ENCODE data around the gene STK40. TPM values are rescaled to one million over a fixed set of nuclear protein-coding genes. Genes with fewer than 3 reads are reported as not detected.
A peak's percentile ranks its signal among the peaks of the same experiment; 100 is the strongest.

STK40 gene
- total and polyA plus RNA-seq, 9 of the 15 experiments (the other 6 are each of a cell fraction or from before 2014, with no cell fraction given), result 0.69 to 94.3 (median 39.1) TPM

GRCh38 chr1:36372617-36373016 lies 13.1 kb downstream of the STK40 start (continued):
- TF ChIP-seq KAT2B (IDR thresholded peaks at IDR 0.05; ENCODE audit: low read depth, low read length), result no peak
- TF ChIP-seq VEZF1 (CRISPR knock-in tag; IDR thresholded peaks at IDR 0.05), result no peak
- no peak for TF ChIP-seq RFX5 (IDR thresholded peaks at IDR 0.05; ENCODE audit: low read depth, low read length)
- TF ChIP-seq ZNF224 (CRISPR knock-in tag; IDR thresholded peaks at IDR 0.05), result no peak
- TF ChIP-seq GMEB1 (CRISPR knock-in tag; IDR thresholded peaks at IDR 0.05), result no peak
- peak in 1 of 2 experiments; percentile 49; a peak in 2 of 4 replicates for TF ChIP-seq MNT (conservative IDR thresholded peaks at IDR 0.05)
- no peak for TF ChIP-seq TCF7L2 (IDR thresholded peaks at IDR 0.05; ENCODE audit: low read depth, low read length)
- TF ChIP-seq MTA3 (IDR thresholded peaks at IDR 0.05; ENCODE audit: borderline replicate concordance), result peak; percentile 51; the same call in 1 of the 2 replicates
- TF ChIP-seq, protein P1, sequence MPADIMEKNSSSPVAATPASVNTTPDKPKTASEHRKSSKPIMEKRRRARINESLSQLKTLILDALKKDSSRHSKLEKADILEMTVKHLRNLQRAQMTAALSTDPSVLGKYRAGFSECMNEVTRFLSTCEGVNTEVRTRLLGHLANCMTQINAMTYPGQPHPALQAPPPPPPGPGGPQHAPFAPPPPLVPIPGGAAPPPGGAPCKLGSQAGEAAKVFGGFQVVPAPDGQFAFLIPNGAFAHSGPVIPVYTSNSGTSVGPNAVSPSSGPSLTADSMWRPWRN (IDR thresholded peaks at IDR 0.05; ENCODE audit: low read depth), result no peak
- TF ChIP-seq ZNF436 (CRISPR knock-in tag; IDR thresholded peaks at IDR 0.05), result no peak
- TF ChIP-seq TBL1XR1 (IDR thresholded peaks at IDR 0.05; ENCODE audit: low read length in 2 of 2), result no peak
- TF ChIP-seq ILF3 (IDR thresholded peaks at IDR 0.05; ENCODE audit: borderline replicate concordance), result no peak
- TF ChIP-seq GATA2 (CRISPR knock-in tag; IDR thresholded peaks at IDR 0.05), result no peak
- peak; percentile 49; the same call in 1 of the 2 replicates for TF ChIP-seq POLR2A (conservative IDR thresholded peaks at IDR 0.05)
- TF ChIP-seq, protein P2, sequence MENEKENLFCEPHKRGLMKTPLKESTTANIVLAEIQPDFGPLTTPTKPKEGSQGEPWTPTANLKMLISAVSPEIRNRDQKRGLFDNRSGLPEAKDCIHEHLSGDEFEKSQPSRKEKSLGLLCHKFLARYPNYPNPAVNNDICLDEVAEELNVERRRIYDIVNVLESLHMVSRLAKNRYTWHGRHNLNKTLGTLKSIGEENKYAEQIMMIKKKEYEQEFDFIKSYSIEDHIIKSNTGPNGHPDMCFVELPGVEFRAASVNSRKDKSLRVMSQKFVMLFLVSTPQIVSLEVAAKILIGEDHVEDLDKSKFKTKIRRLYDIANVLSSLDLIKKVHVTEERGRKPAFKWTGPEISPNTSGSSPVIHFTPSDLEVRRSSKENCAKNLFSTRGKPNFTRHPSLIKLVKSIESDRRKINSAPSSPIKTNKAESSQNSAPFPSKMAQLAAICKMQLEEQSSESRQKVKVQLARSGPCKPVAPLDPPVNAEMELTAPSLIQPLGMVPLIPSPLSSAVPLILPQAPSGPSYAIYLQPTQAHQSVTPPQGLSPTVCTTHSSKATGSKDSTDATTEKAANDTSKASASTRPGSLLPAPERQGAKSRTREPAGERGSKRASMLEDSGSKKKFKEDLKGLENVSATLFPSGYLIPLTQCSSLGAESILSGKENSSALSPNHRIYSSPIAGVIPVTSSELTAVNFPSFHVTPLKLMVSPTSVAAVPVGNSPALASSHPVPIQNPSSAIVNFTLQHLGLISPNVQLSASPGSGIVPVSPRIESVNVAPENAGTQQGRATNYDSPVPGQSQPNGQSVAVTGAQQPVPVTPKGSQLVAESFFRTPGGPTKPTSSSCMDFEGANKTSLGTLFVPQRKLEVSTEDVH (IDR thresholded peaks at IDR 0.05; ENCODE audit: low read depth, partially characterized antibody), result no peak
- TF ChIP-seq ZNF696 (CRISPR knock-in tag; conservative IDR thresholded peaks at IDR 0.05), result no peak
- no peak for TF ChIP-seq YY1 (IDR thresholded peaks at IDR 0.05; ENCODE audit: borderline replicate concordance in 1 of 3, control insufficient read depth in 1 of 3, extremely low read depth in 1 of 3, insufficient read depth in 3 of 3, insufficient read length in 1 of 3, insufficient replicate concordance in 2 of 3, low read depth in 1 of 3, low read length in 2 of 3)
- TF ChIP-seq CBFA2T2 (conservative IDR thresholded peaks at IDR 0.05), result no peak
- TF ChIP-seq ZNF354B (CRISPR knock-in tag; IDR thresholded peaks at IDR 0.05), result no peak
- no peak for TF ChIP-seq KDM5B (IDR thresholded peaks at IDR 0.05; ENCODE audit: insufficient replicate concordance, low read depth, low read length)
- peak; percentile 82 for TF ChIP-seq C11orf30 (IDR thresholded peaks at IDR 0.05; ENCODE audit: low read depth)
